KOPT-K1 (cell line): Measurements from ENCODE around the gene ZNRF3.
"Not testable (repeated sequence)": the region's sequence is repeated elsewhere in the genome, so short reads cannot be mapped to it uniquely, and the experiment has no call there.

ENCODE experiments used
- H3K27ac ChIP-seq: fragments of 200-600 bp; sonication (generic); 2 replicates; pipeline ENCODE4 v1.5.1; 2016; ENCODE audit warnings: antibody characterized with exemption, mild to moderate bottlenecking, low read depth, low read length; ENCODE audit not compliant: poor library complexity, severe bottlenecking
- H3K36me3 ChIP-seq: fragments of 200-600 bp; sonication (generic); 2 replicates; pipeline ENCODE4 v1.5.1; 2017; ENCODE audit warnings: antibody characterized with exemption, mild to moderate bottlenecking, low read length, moderate library complexity; ENCODE audit not compliant: insufficient read depth
- H3K9me3 ChIP-seq: fragments of 200-600 bp; sonication (generic); 2 replicates; pipeline ENCODE4 v1.5.1; 2017; ENCODE audit warnings: antibody characterized with exemption, low read length, mild to moderate bottlenecking; ENCODE audit not compliant: insufficient read depth, poor library complexity, severe bottlenecking

The ZNRF3 gene

GRCh38 chr22:28882878-28883656 is at the start of gene ZNRF3:
Gene ZNRF3 (plus strand): TSS chr22:28883572. CDS start chr22:28883767, 195 bp downstream.
- Histone ChIP-seq H3K9me3 (peaks cover 6% of the 10 kb centered on the region), H3K27ac (no peak within 1 kb of the TSS), H3K36me3 (no peaks in the 10 kb centered on the region)

GRCh38 chr22:28835630-28836189 is 47.7 kb upstream of the ZNRF3 start:
- Histone ChIP-seq H3K36me3 (no peaks in the 10 kb centered on the region), H3K9me3 (no peaks in the 10 kb centered on the region), H3K27ac (no peak overlapping the region)

- Histone ChIP-seq H3K9me3 (no peaks in the 10 kb centered on the region), H3K36me3 (no peaks in the 10 kb centered on the region), H3K27ac (no peak overlapping the region)
These were observed 45.7 kb upstream of the ZNRF3 start for GRCh38 chr22:28837640-28838039.

- Histone ChIP-seq H3K9me3 (no peaks in the 10 kb centered on the region), H3K36me3 (no peaks in the 10 kb centered on the region), H3K27ac (no peak overlapping the region)
These were observed 44.4 kb upstream of the ZNRF3 start for GRCh38 chr22:28838971-28839370.

- Histone ChIP-seq H3K9me3 (no peaks in the 10 kb centered on the region), H3K27ac (no peak overlapping the region), H3K36me3 (no peaks in the 10 kb centered on the region)
These were observed 42.3 kb upstream of the ZNRF3 start for GRCh38 chr22:28841111-28841510.

- Histone ChIP-seq H3K9me3 (peaks cover 9% of the 10 kb centered on the region), H3K36me3 (no peaks in the 10 kb centered on the region), H3K27ac (no peak overlapping the region)
These were observed 39.7 kb upstream of the ZNRF3 start for GRCh38 chr22:28843633-28844032.

GRCh38 chr22:28844277-28844676 is 39.1 kb upstream of the ZNRF3 start:
- not testable (repeated sequence) for H3K9me3 ChIP-seq, H3K36me3 ChIP-seq, H3K27ac ChIP-seq

- Histone ChIP-seq H3K9me3 (peaks cover 9% of the 10 kb centered on the region), H3K27ac (no peak overlapping the region), H3K36me3 (no peaks in the 10 kb centered on the region)
These were observed 36.4 kb upstream of the ZNRF3 start for GRCh38 chr22:28846994-28847393.

- H3K9me3 ChIP-seq: no peaks in the 10 kb centered on the region
These were observed 27.8 kb upstream of the ZNRF3 start for GRCh38 chr22:28855355-28856094.

GRCh38 chr22:28856095-28856455 is 27.3 kb upstream of the ZNRF3 start:
- Histone ChIP-seq H3K9me3 (no peaks in the 10 kb centered on the region), H3K36me3 (no peaks in the 10 kb centered on the region), H3K27ac (no peak overlapping the region)

More at GRCh38 chr22:28855355-28856094, 27.8 kb upstream of the ZNRF3 start:
- Histone ChIP-seq H3K27ac (no peak overlapping the region), H3K36me3 (no peaks in the 10 kb centered on the region)

GRCh38 chr22:28857288-28857687 is 26.1 kb upstream of the ZNRF3 start:
- Histone ChIP-seq H3K9me3 (no peaks in the 10 kb centered on the region), H3K27ac (no peak overlapping the region)

GRCh38 chr22:28864878-28865596 is 18.3 kb upstream of the ZNRF3 start:
- H3K36me3 ChIP-seq: no peaks in the 10 kb centered on the region
- H3K9me3 ChIP-seq: no peaks in the 10 kb centered on the region
- H3K27ac ChIP-seq: no peak overlapping the region

More at GRCh38 chr22:28857288-28857687, 26.1 kb upstream of the ZNRF3 start:
- no peaks in the 10 kb centered on the region for H3K36me3 ChIP-seq

- H3K9me3 ChIP-seq: no peaks in the 10 kb centered on the region
- H3K36me3 ChIP-seq: no peaks in the 10 kb centered on the region
- no peak overlapping the region for H3K27ac ChIP-seq
These were observed 16.2 kb upstream of the ZNRF3 start for GRCh38 chr22:28867191-28867590.

- H3K36me3 ChIP-seq: not testable (repeated sequence)
These were observed 15.0 kb upstream of the ZNRF3 start for GRCh38 chr22:28868389-28868788.

GRCh38 chr22:28869736-28870135 is 13.6 kb upstream of the ZNRF3 start:
- H3K36me3 ChIP-seq: no peaks in the 10 kb centered on the region
- H3K27ac ChIP-seq: no peak overlapping the region
- H3K9me3 ChIP-seq: no peaks in the 10 kb centered on the region

More at GRCh38 chr22:28868389-28868788, 15.0 kb upstream of the ZNRF3 start:
- H3K27ac ChIP-seq, H3K9me3 ChIP-seq: not testable (repeated sequence)
